ENCODE data around the gene TMEM132C. TPM values are rescaled to one million over a fixed set of nuclear protein-coding genes. Genes with fewer than 3 reads are reported as not detected.
"Not testable (repeated sequence)": the region's sequence is repeated elsewhere in the genome, so short reads cannot be mapped to it uniquely, and the experiment has no call there.

Gene TMEM132C
- polyA plus RNA-seq, 1 of the 3 experiments (the other 2 are of a cell fraction): not detected

DNA sequence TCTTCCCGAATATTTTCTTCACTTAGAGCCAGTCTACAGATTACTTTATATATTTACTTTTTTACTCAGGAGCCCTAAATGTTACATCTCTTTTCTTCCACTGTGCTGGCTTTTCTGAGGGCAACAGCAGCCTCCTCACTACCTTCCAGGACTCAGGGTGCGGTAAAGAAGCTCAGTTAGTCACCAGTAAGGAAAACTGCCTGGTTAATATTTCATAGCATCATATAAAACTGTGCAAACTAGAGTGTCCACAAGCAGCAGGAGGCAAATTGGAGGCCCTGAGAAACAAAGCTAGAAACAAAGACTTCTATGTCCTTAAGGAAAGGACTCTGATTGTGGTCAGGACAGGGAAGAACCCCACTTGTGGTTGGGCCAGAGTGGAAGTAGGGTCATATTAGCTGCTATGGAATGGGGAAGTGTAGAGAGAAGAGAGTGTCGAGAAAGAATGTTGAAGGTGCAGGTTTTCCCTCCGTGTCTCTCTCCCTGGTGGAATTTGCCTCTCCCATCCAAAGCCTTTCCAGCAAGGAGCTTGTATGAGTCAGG, 336.7 kb downstream of the TMEM132C start (continued):
- TF ChIP-seq, protein P1, sequence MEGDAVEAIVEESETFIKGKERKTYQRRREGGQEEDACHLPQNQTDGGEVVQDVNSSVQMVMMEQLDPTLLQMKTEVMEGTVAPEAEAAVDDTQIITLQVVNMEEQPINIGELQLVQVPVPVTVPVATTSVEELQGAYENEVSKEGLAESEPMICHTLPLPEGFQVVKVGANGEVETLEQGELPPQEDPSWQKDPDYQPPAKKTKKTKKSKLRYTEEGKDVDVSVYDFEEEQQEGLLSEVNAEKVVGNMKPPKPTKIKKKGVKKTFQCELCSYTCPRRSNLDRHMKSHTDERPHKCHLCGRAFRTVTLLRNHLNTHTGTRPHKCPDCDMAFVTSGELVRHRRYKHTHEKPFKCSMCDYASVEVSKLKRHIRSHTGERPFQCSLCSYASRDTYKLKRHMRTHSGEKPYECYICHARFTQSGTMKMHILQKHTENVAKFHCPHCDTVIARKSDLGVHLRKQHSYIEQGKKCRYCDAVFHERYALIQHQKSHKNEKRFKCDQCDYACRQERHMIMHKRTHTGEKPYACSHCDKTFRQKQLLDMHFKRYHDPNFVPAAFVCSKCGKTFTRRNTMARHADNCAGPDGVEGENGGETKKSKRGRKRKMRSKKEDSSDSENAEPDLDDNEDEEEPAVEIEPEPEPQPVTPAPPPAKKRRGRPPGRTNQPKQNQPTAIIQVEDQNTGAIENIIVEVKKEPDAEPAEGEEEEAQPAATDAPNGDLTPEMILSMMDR (IDR thresholded peaks at IDR 0.05): no peak
- no peak for TF ChIP-seq RXRA (IDR thresholded peaks at IDR 0.05; ENCODE audit: borderline replicate concordance, low read depth)
- TF ChIP-seq NRF1 (IDR thresholded peaks at IDR 0.05; ENCODE audit: low read depth, low read length): no peak
- no peak for TF ChIP-seq CHD2 (IDR thresholded peaks at IDR 0.05; ENCODE audit: low read length, partially characterized antibody)
- TF ChIP-seq TEAD4 (IDR thresholded peaks at IDR 0.05; ENCODE audit: borderline replicate concordance, insufficient read depth): no peak
- TF ChIP-seq, protein P2, sequence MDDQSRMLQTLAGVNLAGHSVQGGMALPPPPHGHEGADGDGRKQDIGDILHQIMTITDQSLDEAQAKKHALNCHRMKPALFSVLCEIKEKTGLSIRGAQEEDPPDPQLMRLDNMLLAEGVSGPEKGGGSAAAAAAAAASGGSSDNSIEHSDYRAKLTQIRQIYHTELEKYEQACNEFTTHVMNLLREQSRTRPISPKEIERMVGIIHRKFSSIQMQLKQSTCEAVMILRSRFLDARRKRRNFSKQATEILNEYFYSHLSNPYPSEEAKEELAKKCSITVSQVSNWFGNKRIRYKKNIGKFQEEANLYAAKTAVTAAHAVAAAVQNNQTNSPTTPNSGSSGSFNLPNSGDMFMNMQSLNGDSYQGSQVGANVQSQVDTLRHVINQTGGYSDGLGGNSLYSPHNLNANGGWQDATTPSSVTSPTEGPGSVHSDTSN (IDR thresholded peaks at IDR 0.05): no peak
- no peak for TF ChIP-seq TAF1 (IDR thresholded peaks at IDR 0.05; ENCODE audit: borderline replicate concordance, low read depth, low read length)

DNA sequence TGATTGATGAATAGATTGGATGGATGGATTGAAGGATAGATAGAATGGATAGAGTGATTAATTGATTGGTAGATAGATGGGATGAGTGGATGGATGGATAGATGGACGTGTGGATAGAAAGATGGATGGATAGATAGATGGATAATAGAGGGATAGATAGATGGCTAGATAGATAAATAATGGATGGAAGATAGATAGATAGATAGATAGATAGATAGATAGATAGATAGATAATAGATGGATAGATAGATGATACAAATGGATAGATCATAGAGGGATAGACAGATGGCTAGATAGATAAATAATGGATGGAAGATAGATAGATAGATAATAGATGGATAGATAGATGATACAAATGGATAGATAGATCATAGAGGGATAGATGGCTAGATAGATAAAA, 337.2 kb downstream of the TMEM132C start:
- H3K27me3 ChIP-seq (ENCODE audit: insufficient read depth); H3K27ac ChIP-seq (ENCODE audit: low read depth in 2 of 2, low read length in 1 of 2); H3K9me2 ChIP-seq; POLR2A ChIA-PET; H2AFZ ChIP-seq (ENCODE audit: low read depth); H3K79me2 ChIP-seq (ENCODE audit: insufficient read depth); H3K4me3 ChIP-seq (ENCODE audit: low read depth in 2 of 2, low read length in 1 of 2); H3K4me1 ChIP-seq (ENCODE audit: control insufficient read depth in 1 of 2, insufficient read depth in 2 of 2, low read depth in 1 of 2, low read length in 1 of 2); CTCF ChIA-PET; DNase-seq; H3K4me2 ChIP-seq; H3K9me3 ChIP-seq; H3K36me3 ChIP-seq (replicated peaks in 1 of 2; ENCODE audit: control insufficient read depth in 1 of 2, insufficient read depth in 2 of 2, low read length in 1 of 2); H3F3A ChIP-seq (replicated peaks; ENCODE audit: insufficient read depth); H4K20me1 ChIP-seq (ENCODE audit: insufficient read depth); H3K9ac ChIP-seq: not testable (repeated sequence)
- WGBS (ENCODE audit: low lambda C conversion rate): 4% methylated on average over 1 of the region's 1 CpG

- DNase-seq: no peak
- no peak overlapping the region for H3K27ac ChIP-seq (ENCODE audit: low read depth in 2 of 2, low read length in 1 of 2)
- H3F3A ChIP-seq (replicated peaks; ENCODE audit: insufficient read depth): no peaks in the 10 kb centered on the region
- WGBS (ENCODE audit: low lambda C conversion rate): 23% methylated on average over 4 of the region's 4 CpGs
- H3K4me1 ChIP-seq (ENCODE audit: control insufficient read depth in 1 of 2, insufficient read depth in 2 of 2, low read depth in 1 of 2, low read length in 1 of 2): no peaks in the 10 kb centered on the region; a peak in 1 of 4 replicates
- no peaks in the 10 kb centered on the region for H3K9me2 ChIP-seq
- CTCF ChIA-PET: no interaction called here
- no peak overlapping the region for H3K4me3 ChIP-seq (ENCODE audit: low read depth in 2 of 2, low read length in 1 of 2)
- no peaks in the 10 kb centered on the region for H3K79me2 ChIP-seq (ENCODE audit: insufficient read depth)
- no peak overlapping the region for H3K4me2 ChIP-seq
- no peak overlapping the region for H3K9ac ChIP-seq
- H3K36me3 ChIP-seq (replicated peaks in 1 of 2; ENCODE audit: control insufficient read depth in 1 of 2, insufficient read depth in 2 of 2, low read length in 1 of 2): no peaks in the 10 kb centered on the region
- no peaks in the 10 kb centered on the region for H4K20me1 ChIP-seq (ENCODE audit: insufficient read depth)
- POLR2A ChIA-PET: no interaction called here
- no peak overlapping the region for H2AFZ ChIP-seq (ENCODE audit: low read depth)
- no peaks in the 10 kb centered on the region for H3K9me3 ChIP-seq
- no peaks in the 10 kb centered on the region for H3K27me3 ChIP-seq (ENCODE audit: insufficient read depth)
- TF ChIP-seq TCF12 (IDR thresholded peaks at IDR 0.05) (no peak), FOXM1 (IDR thresholded peaks at IDR 0.05; ENCODE audit: low read depth) (no peak), POLR2AphosphoS5 (IDR thresholded peaks at IDR 0.05; ENCODE audit: low read depth, low read length) (no peak), ELF1 (IDR thresholded peaks at IDR 0.05) (no peak), RFX5 (IDR thresholded peaks at IDR 0.05; ENCODE audit: low read length) (no peak), RXRA (IDR thresholded peaks at IDR 0.05; ENCODE audit: borderline replicate concordance, low read depth) (no peak), MEF2A (IDR thresholded peaks at IDR 0.05; ENCODE audit: borderline replicate concordance, low read depth) (no peak), EZH2phosphoT487 (IDR thresholded peaks at IDR 0.05; ENCODE audit: borderline replicate concordance, low read depth) (no peak), EP300 (IDR thresholded peaks at IDR 0.05; ENCODE audit: borderline replicate concordance in 1 of 2, low read depth in 1 of 2, low read length in 1 of 2) (no peak), YY1 (IDR thresholded peaks at IDR 0.05; ENCODE audit: low read depth) (no peak), IRF3 (IDR thresholded peaks at IDR 0.05; ENCODE audit: low read depth, low read length) (no peak), SMC3 (IDR thresholded peaks at IDR 0.05; ENCODE audit: low read depth, low read length) (no peak)
- TF ChIP-seq, protein P2 (IDR thresholded peaks at IDR 0.05): no peak
- TF ChIP-seq, protein P3, sequence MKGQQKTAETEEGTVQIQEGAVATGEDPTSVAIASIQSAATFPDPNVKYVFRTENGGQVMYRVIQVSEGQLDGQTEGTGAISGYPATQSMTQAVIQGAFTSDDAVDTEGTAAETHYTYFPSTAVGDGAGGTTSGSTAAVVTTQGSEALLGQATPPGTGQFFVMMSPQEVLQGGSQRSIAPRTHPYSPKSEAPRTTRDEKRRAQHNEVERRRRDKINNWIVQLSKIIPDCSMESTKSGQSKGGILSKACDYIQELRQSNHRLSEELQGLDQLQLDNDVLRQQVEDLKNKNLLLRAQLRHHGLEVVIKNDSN (IDR thresholded peaks at IDR 0.05; ENCODE audit: borderline replicate concordance, low read depth): no peak
- TF ChIP-seq, protein P4, sequence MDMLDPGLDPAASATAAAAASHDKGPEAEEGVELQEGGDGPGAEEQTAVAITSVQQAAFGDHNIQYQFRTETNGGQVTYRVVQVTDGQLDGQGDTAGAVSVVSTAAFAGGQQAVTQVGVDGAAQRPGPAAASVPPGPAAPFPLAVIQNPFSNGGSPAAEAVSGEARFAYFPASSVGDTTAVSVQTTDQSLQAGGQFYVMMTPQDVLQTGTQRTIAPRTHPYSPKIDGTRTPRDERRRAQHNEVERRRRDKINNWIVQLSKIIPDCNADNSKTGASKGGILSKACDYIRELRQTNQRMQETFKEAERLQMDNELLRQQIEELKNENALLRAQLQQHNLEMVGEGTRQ (IDR thresholded peaks at IDR 0.05; ENCODE audit: borderline replicate concordance, low read depth, low read length): no peak
These were observed 339.1 kb downstream of the TMEM132C start for GRCh38 chr12:128606051-128606450.

Data from SK-N-SH (cell line).